HepG2 (cell line): ENCODE measurements around the gene NDST1. TPM values are rescaled to one million over a fixed set of nuclear protein-coding genes. Genes with fewer than 3 reads are reported as not detected.

Source experiments
- ATAC-seq: fragments of 200-7000 bp; cut with Tn5 transposase; 3 replicates; pipeline ENCODE4 v1.9.1; 2020; ENCODE audit warnings: mild to moderate bottlenecking, moderate library complexity
- BruUV-seq: library from RNA; stranded (reverse); fragments of 400-500 nt; replicated peaks from 2 replicates; lab custom pipeline; 2021; lab: Mats Ljungman, UMichigan
- CTCF ChIA-PET: fragments of 300-600 bp; formaldehyde crosslinking; extraction: SDS; loops from one replicate; lab custom pipeline; 2021; ENCODE audit warnings: low total read pairs, inconsistent platforms, low intra/inter-chr PET ratio; lab: Yijun Ruan, JAX
- POLR2A ChIA-PET: fragments of 350-600 bp; sonication (Branson Sonifier 250); formaldehyde crosslinking; loops from one replicate; lab custom pipeline; 2020; ENCODE audit warnings: antibody characterized with exemption, inconsistent platforms; lab: Yijun Ruan, JAX
- DNase-seq: peaks from one replicate; pipeline ENCODE4 v3.0.0-alpha.2; 2015; ENCODE audit warnings: low spot score
- FAIRE-seq: peaks from 3 replicates; lab custom pipeline; 2011; peaks lifted over from hg19 to GRCh38; lab: Jason Lieb, UNC
- H2AFZ ChIP-seq: one replicate; pipeline ENCODE4 v1.6.1; 2011; ENCODE audit warnings: low read length, inconsistent platforms
- H3K27ac ChIP-seq: fragments of 300-600 bp; 3 replicates; pipeline ENCODE4 v1.8.0; 2011; ENCODE audit warnings: mixed run types, mild to moderate bottlenecking, mixed read lengths, low read length, inconsistent platforms; ENCODE audit not compliant: insufficient read depth; ENCODE audit errors: extremely low read length
- H3K27me3 ChIP-seq, 2 experiments: fragments of 200-600 bp in 1 of 2; 2 replicates in 1 of 2; 3 replicates in 1 of 2; pipeline versions ENCODE4 v1.6.0 to v1.8.0; 2011; ENCODE audit warnings: low read length in 2 of 2, mild to moderate bottlenecking in 2 of 2, moderate library complexity in 2 of 2, inconsistent platforms in 1 of 2; ENCODE audit not compliant: insufficient read depth in 2 of 2, control insufficient read depth in 1 of 2
- H3K36me3 ChIP-seq, 2 experiments: fragments of 200-600 bp in 1 of 2; replicated peaks in 1 of 2; 2 replicates in 1 of 2; 3 replicates in 1 of 2; pipeline versions ENCODE4 v1.5.1 to v1.8.0; 2011; ENCODE audit warnings: low read length in 2 of 2, inconsistent platforms in 1 of 2; ENCODE audit not compliant: insufficient read depth in 2 of 2, control insufficient read depth in 1 of 2
- H3K4me1 ChIP-seq: 2 replicates; pipeline ENCODE4 v1.5.1; 2012; ENCODE audit warnings: low read length, inconsistent platforms; ENCODE audit not compliant: insufficient read depth
- H3K4me2 ChIP-seq: 2 replicates; pipeline ENCODE4 v1.6.0; 2011; ENCODE audit warnings: low read depth, low read length, inconsistent platforms
- H3K4me3 ChIP-seq, 3 experiments: fragments of 200-600 bp in 1 of 3; sonication (generic), shearing (Covaris generic) in 1 of 3; replicated peaks in 1 of 3; 2 replicates each; pipeline ENCODE4 v1.5.1; 2011 to 2016; ENCODE audit warnings: low read length in 3 of 3, inconsistent platforms in 2 of 3, low read depth in 2 of 3, mild to moderate bottlenecking in 2 of 3, control low read depth in 1 of 3, mixed read lengths in 1 of 3; ENCODE audit not compliant: insufficient read depth in 1 of 3
- H3K79me2 ChIP-seq: one replicate; pipeline ENCODE4 v1.6.1; 2011; ENCODE audit warnings: low read length, inconsistent platforms; ENCODE audit not compliant: insufficient read depth
- H3K9ac ChIP-seq: 2 replicates; pipeline ENCODE4 v1.6.0; 2011; ENCODE audit warnings: mild to moderate bottlenecking, low read depth, low read length, inconsistent platforms; ENCODE audit not compliant: insufficient read depth
- H3K9me3 ChIP-seq: 2 replicates; pipeline ENCODE4 v1.5.1; 2012; ENCODE audit warnings: mild to moderate bottlenecking, low read length
- H4K20me1 ChIP-seq: 2 replicates; pipeline ENCODE4 v1.6.0; 2011; ENCODE audit warnings: inconsistent platforms, mild to moderate bottlenecking, low read length, moderate library complexity; ENCODE audit not compliant: insufficient read depth
- HBP1 ChIP-seq: IDR thresholded peaks from 2 replicates; pipeline ENCODE4 v1.6.1; 2016; ENCODE audit warnings: low read depth, control low read depth
- RAD51 ChIP-seq: fragments of 450-650 bp; IDR thresholded peaks from 2 replicates; pipeline ENCODE4 v1.6.1; 2016; ENCODE audit warnings: borderline replicate concordance
- SP5 ChIP-seq: IDR thresholded peaks from 2 replicates; pipeline ENCODE4 v1.6.1; 2016; ENCODE audit warnings: low read depth, borderline replicate concordance
- TAF15 ChIP-seq: fragments of 200-400 bp; formaldehyde crosslinking; IDR thresholded peaks from one replicate; pipeline ENCODE4 v1.6.1; 2018; ENCODE audit warnings: mild to moderate bottlenecking, low read depth, low read length; ENCODE audit not compliant: poor library complexity, severe bottlenecking
- TEAD2 ChIP-seq: sonication (generic); formaldehyde crosslinking; IDR thresholded peaks from 2 replicates; pipeline ENCODE4 v1.9.0; 2021; ENCODE audit warnings: missing genetic modification reagents
- THAP9 ChIP-seq: sonication (generic); formaldehyde crosslinking; IDR thresholded peaks from 2 replicates; pipeline ENCODE4; 2020; ENCODE audit warnings: missing genetic modification reagents, mild to moderate bottlenecking, borderline replicate concordance
- ZGPAT ChIP-seq: IDR thresholded peaks from 2 replicates; pipeline ENCODE4 v1.6.1; 2016; ENCODE audit warnings: mild to moderate bottlenecking
- ZKSCAN8 ChIP-seq: IDR thresholded peaks from 2 replicates; pipeline ENCODE4 v1.6.1; 2016; ENCODE audit warnings: borderline replicate concordance, missing genetic modification reagents, missing compliant biosample characterization
- ZNF142 ChIP-seq: sonication (generic); formaldehyde crosslinking; IDR thresholded peaks from 2 replicates; pipeline ENCODE4 v1.4.0; 2020; ENCODE audit warnings: missing genetic modification reagents
- ZNF232 ChIP-seq: sonication (generic); formaldehyde crosslinking; IDR thresholded peaks from 2 replicates; pipeline ENCODE4 v1.4.0; 2020; ENCODE audit warnings: missing genetic modification reagents, borderline replicate concordance
- WGBS: methylation state at CpG from one replicate; pipeline ENCODE4 v1.1.6; 2017; ENCODE audit warnings: low lambda C conversion rate; 5-methylcytosine and 5-hydroxymethylcytosine counted together
- in situ Hi-C: cut with HindIII; loops from 2 replicates; pipeline ENCODE4 v1.10.0; 2017; ENCODE audit warnings: low pct_unique_long_range_greater_than_20kb; ENCODE audit not compliant: extremely low pct_ligation_motif_present
- intact Hi-C: fragments of 100-400 bp; cut with micrococcal nuclease; formaldehyde crosslinking; loops from one replicate; pipeline ENCODE4 v1.10.0; 2022; ENCODE audit not compliant: unreplicated experiment
- polyA plus RNA-seq, 8 experiments: library from polyadenylated mRNA; depleted of rRNA in 3 of 8; stranded (reverse) in 7 of 8; unstranded in 1 of 8; fragments of >200 nt; fragmentation: Illumina TruSeq in 4 of 8; extraction: Trizol in 4 of 8; gene quantifications; 2 replicates each; pipeline versions ENCODE4 v1.2.1 to v1.2.3, GENCODE V29; 2011 to 2016; ENCODE audit warnings: low read depth in 4 of 8, missing spikeins in 1 of 8, mixed read lengths in 1 of 8; ENCODE audit not compliant: insufficient read depth in 1 of 8
- total RNA-seq, 5 experiments: library from RNA; depleted of rRNA; stranded (reverse); fragments of >200 nt; fragmentation: Illumina TruSeq; extraction: Trizol; gene quantifications; 2 replicates each; pipeline ENCODE4 v1.2.3, GENCODE V29; 2016; ENCODE audit warnings: low read depth in 1 of 5

Gene NDST1
- total and polyA plus RNA-seq, 2 of the 13 experiments (the other 11 are each of a cell fraction or from before 2014, with no cell fraction given) = 23.8 to 26.2 TPM

GRCh38 chr5:150593593-150593992, 85.7 kb downstream of the NDST1 start:
- H4K20me1 ChIP-seq = no peaks in the 10 kb centered on the region
- FAIRE-seq (no peak), DNase-seq (no peak), ATAC-seq (no peak)
- intact Hi-C loops (loop anchor here (5.0 kb wide), 1 partner anchor 64 kb away; no protein-coding TSS in a partner anchor), in situ Hi-C loops (no loop called here)
- H3K9ac ChIP-seq = no peak overlapping the region
- H3K9me3 ChIP-seq = no peaks in the 10 kb centered on the region
- H3K79me2 ChIP-seq = no peaks in the 10 kb centered on the region
- no peaks in the 10 kb centered on the region for H3K36me3 ChIP-seq
- BruUV-seq = no TSS peak
- POLR2A ChIA-PET = no interaction called here
- peaks cover 3 to 51% of the 10 kb centered on the region in 2 experiments; a peak in 4 of 5 replicates for H3K27me3 ChIP-seq
- no peak overlapping the region for H3K4me3 ChIP-seq
- TF ChIP-seq TAF15 (no peak), ZNF232 (no peak), THAP9 (CRISPR knock-in tag) (no peak), ZNF142 (no peak), SP5 (CRISPR knock-in tag) (no peak), ZGPAT (no peak), ZKSCAN8 (CRISPR knock-in tag) (no peak), TEAD2 (CRISPR knock-in tag) (no peak), HBP1 (CRISPR knock-in tag) (no peak), RAD51 (no peak)
- no peak overlapping the region for H2AFZ ChIP-seq
- CTCF ChIA-PET = no interaction called here
- no peak overlapping the region for H3K27ac ChIP-seq
- WGBS = 28% methylated on average over 4 of the region's 4 CpGs
- no peak overlapping the region for H3K4me2 ChIP-seq
- peaks cover 38% of the 10 kb centered on the region for H3K4me1 ChIP-seq
